Activated CD8-positive, alpha-beta T cell treated with anti-CD3 and anti-CD28 coated beads for 36 hours (primary cell): Measurements from ENCODE around the gene CACNA1B. TPM values are rescaled to one million over a fixed set of nuclear protein-coding genes. Genes with fewer than 3 reads are reported as not detected.

Experiments used
- ATAC-seq: fragments of 200-7000 bp; cut with Tn5 transposase; one replicate; pipeline ENCODE4 v1.10.0; 2021; ENCODE audit warnings: mild to moderate bottlenecking, moderate library complexity
- CTCF ChIA-PET: fragments of 350-600 bp; sonication (Branson Sonifier 250); formaldehyde crosslinking; loops from one replicate; lab custom pipeline; 2021; ENCODE audit warnings: antibody characterized with exemption; lab: Charles Lee
- POLR2A ChIA-PET: fragments of 350-600 bp; sonication (Branson Sonifier 250); formaldehyde crosslinking; loops from one replicate; lab custom pipeline; 2021; ENCODE audit warnings: antibody characterized with exemption; lab: Charles Lee
- DNase-seq: peaks from one replicate; pipeline ENCODE4 v3.0.0-alpha.2; 2020
- H3K27ac Mint-ChIP-seq: one replicate; pipeline ENCODE4 v1.8.0; 2021; ENCODE audit warnings: mild to moderate bottlenecking, mixed read lengths
- H3K27me3 Mint-ChIP-seq: one replicate; pipeline ENCODE4 v1.8.0; 2021; ENCODE audit warnings: mixed read lengths
- H3K36me3 Mint-ChIP-seq: one replicate; pipeline ENCODE4 v1.8.0; 2021; ENCODE audit warnings: low read depth, mixed read lengths
- H3K4me1 Mint-ChIP-seq: one replicate; pipeline ENCODE4 v1.8.0; 2021; ENCODE audit warnings: low read depth, mixed read lengths
- H3K4me3 Mint-ChIP-seq: one replicate; pipeline ENCODE4 v1.8.0; 2021; ENCODE audit warnings: mild to moderate bottlenecking, moderate library complexity, mixed read lengths
- H3K9me3 Mint-ChIP-seq: one replicate; pipeline ENCODE4 v1.8.0; 2021; ENCODE audit warnings: mixed read lengths
- intact Hi-C: fragments of 100-400 bp; cut with micrococcal nuclease; formaldehyde crosslinking; loops from one replicate; pipeline ENCODE4 v1.10.0; 2022
- total RNA-seq, 2 experiments: library from RNA; stranded (reverse); gene quantifications; one replicate each; pipeline ENCODE4 v1.2.3, GENCODE V29; 2021
- TF ChIP-seq, protein P1 (sequence below): fragments of 200-600 bp; IDR thresholded peaks from one replicate; pipeline ENCODE4 v1.8.0; 2022; ENCODE audit warnings: antibody characterized with exemption, mild to moderate bottlenecking

CACNA1B gene
- total RNA-seq, 2 experiments from 2014 or later, result not detected

DNA sequence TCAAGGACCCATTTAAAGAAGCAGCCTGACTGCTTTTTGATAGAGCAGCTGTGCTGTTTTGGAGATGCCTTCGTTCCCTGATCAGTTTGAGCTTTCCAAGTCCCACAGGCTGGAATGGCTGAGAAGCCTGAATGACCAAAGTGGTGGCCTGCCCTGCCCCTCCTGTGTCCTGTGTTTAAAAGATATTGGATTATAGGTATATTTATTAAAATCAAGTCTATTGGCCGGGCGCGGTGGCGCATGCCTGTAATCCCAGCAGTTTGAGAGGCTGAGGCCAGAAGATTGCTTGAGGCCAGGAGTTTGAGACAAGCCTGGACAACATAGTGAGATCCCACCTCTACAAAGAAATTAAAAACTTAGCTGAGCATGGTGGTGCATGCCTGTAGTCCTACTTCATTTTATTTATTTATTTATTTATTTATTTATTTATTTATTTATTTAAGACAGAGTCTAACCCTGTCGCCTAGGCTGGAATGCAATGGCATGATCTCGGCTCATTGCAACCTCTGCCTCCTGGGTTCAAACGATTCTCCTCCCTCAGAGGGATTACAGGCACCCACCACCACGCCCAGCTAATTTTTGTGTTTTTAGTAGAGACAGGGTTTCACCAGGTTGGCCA is 87.7 kb downstream of the CACNA1B start:
- POLR2A ChIA-PET, result no interaction called here
- Mint-ChIP-seq H3K9me3 (peaks cover 3% of the 10 kb centered on the region), H3K4me3 (no peak overlapping the region), H3K4me1 (no peaks in the 10 kb centered on the region), H3K27me3 (peaks cover 8% of the 10 kb centered on the region), H3K27ac (no peak overlapping the region), H3K36me3 (no peaks in the 10 kb centered on the region)
- ATAC-seq (no peak), DNase-seq (no peak)
- intact Hi-C loops, result no loop called here
- CTCF ChIA-PET, result interaction anchor here (0.8 kb wide), 1 partner anchor 46 kb away, joined by 4 read pairs; no protein-coding TSS in a partner anchor
- TF ChIP-seq, protein P1, sequence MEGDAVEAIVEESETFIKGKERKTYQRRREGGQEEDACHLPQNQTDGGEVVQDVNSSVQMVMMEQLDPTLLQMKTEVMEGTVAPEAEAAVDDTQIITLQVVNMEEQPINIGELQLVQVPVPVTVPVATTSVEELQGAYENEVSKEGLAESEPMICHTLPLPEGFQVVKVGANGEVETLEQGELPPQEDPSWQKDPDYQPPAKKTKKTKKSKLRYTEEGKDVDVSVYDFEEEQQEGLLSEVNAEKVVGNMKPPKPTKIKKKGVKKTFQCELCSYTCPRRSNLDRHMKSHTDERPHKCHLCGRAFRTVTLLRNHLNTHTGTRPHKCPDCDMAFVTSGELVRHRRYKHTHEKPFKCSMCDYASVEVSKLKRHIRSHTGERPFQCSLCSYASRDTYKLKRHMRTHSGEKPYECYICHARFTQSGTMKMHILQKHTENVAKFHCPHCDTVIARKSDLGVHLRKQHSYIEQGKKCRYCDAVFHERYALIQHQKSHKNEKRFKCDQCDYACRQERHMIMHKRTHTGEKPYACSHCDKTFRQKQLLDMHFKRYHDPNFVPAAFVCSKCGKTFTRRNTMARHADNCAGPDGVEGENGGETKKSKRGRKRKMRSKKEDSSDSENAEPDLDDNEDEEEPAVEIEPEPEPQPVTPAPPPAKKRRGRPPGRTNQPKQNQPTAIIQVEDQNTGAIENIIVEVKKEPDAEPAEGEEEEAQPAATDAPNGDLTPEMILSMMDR, result no peak

GRCh38 chr9:137967280-137967953 is 89.8 kb downstream of the CACNA1B start:
- H3K9me3 Mint-ChIP-seq, result peaks cover 3% of the 10 kb centered on the region
- H3K27me3 Mint-ChIP-seq, result peaks cover 17% of the 10 kb centered on the region

GRCh38 chr9:137968235-137968634 is 90.7 kb downstream of the CACNA1B start:
- DNase-seq (no peak), ATAC-seq (no peak)
- intact Hi-C loops, result no loop called here

More at GRCh38 chr9:137967280-137967953, 89.8 kb downstream of the CACNA1B start:
- TF ChIP-seq, protein P1, result no peak
- DNase-seq (no peak), ATAC-seq (no peak)
- CTCF ChIA-PET, result no interaction called here
- Mint-ChIP-seq H3K4me3 (no peak overlapping the region), H3K27ac (no peak overlapping the region), H3K36me3 (no peaks in the 10 kb centered on the region), H3K4me1 (no peaks in the 10 kb centered on the region)
- intact Hi-C loops, result no loop called here
- POLR2A ChIA-PET, result no interaction called here

GRCh38 chr9:137969008-137969407 is 91.4 kb downstream of the CACNA1B start:
- CTCF ChIA-PET, result no interaction called here
- Mint-ChIP-seq H3K27me3 (peaks cover 14% of the 10 kb centered on the region), H3K4me1 (no peaks in the 10 kb centered on the region), H3K36me3 (no peaks in the 10 kb centered on the region), H3K27ac (no peak overlapping the region), H3K4me3 (no peak overlapping the region), H3K9me3 (no peaks in the 10 kb centered on the region)
- TF ChIP-seq, protein P1, result no peak
- POLR2A ChIA-PET, result no interaction called here
- DNase-seq, result no peak
- ATAC-seq, result no peak
- intact Hi-C loops, result no loop called here

More at GRCh38 chr9:137968235-137968634, 90.7 kb downstream of the CACNA1B start:
- ChIA-PET CTCF (no interaction called here), POLR2A (no interaction called here)
- Mint-ChIP-seq H3K9me3 (no peaks in the 10 kb centered on the region), H3K36me3 (no peaks in the 10 kb centered on the region), H3K27ac (no peak overlapping the region), H3K4me3 (no peak overlapping the region), H3K27me3 (peaks cover 14% of the 10 kb centered on the region), H3K4me1 (no peaks in the 10 kb centered on the region)
- TF ChIP-seq, protein P1, result no peak

DNA sequence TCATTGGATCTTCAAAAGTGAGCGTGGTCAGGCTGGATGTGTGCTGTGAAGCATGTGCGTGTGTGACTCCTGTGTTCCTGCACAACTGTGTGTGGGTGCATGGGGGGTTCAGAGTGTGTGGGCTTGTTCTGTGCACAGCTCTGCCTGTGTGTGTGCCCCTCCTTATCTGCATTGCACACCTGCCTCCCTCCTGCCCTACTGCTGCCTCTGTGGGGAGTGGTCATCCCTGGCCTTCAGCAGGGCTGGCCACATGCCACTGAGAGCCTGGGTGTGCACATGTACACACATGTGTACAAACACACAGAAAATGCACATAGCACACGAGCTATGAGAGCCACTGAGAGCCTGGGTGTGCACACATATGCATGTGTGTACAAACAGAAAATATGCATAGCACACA is 92.1 kb downstream of the CACNA1B start:
- Mint-ChIP-seq H3K36me3 (no peaks in the 10 kb centered on the region), H3K27me3 (peaks cover 14% of the 10 kb centered on the region), H3K4me1 (no peaks in the 10 kb centered on the region), H3K9me3 (no peaks in the 10 kb centered on the region), H3K27ac (no peak overlapping the region), H3K4me3 (no peak overlapping the region)
- ATAC-seq, result no peak
- TF ChIP-seq, protein P1, result no peak
- ChIA-PET CTCF (no interaction called here), POLR2A (no interaction called here)
- no peak for DNase-seq
- intact Hi-C loops, result no loop called here
